Natural killer cell (primary cell): Measurements from ENCODE around the gene ITGB5. TPM values are rescaled to one million over a fixed set of nuclear protein-coding genes. Genes with fewer than 3 reads are reported as not detected.

ENCODE experiments used
- ATAC-seq, 3 donors: fragments of 150-1000 bp in 2 of 3; fragments of 200-7000 bp in 1 of 3; cut with Tn5 transposase; 1 replicate in 1 of 3; 2 replicates in 2 of 3; pipeline ENCODE4 v1.10.0; 2021; ENCODE audit warnings: mild to moderate bottlenecking in 2 of 3, moderate library complexity in 2 of 3
- DNase-seq, 2 donors: peaks; one replicate each; pipeline versions ENCODE4 v3.0.0 to v3.0.0-alpha.2; 2013 to 2021; ENCODE audit warnings: mixed read lengths in 1 of 2
- H3K27ac ChIP-seq: one replicate; pipeline ENCODE4 v1.5.1; 2013; ENCODE audit warnings: mild to moderate bottlenecking, low read length
- H3K27me3 ChIP-seq: one replicate; pipeline ENCODE4 v1.6.1; 2013; ENCODE audit warnings: low read length; ENCODE audit not compliant: control insufficient read depth, insufficient read depth
- H3K36me3 ChIP-seq: one replicate; pipeline ENCODE4 v1.6.1; 2013; ENCODE audit warnings: low read length; ENCODE audit not compliant: control insufficient read depth, insufficient read depth
- H3K4me1 ChIP-seq: one replicate; pipeline ENCODE4 v1.6.1; 2013; ENCODE audit warnings: low read length; ENCODE audit not compliant: control insufficient read depth, insufficient read depth
- H3K4me3 ChIP-seq: one replicate; pipeline ENCODE4 v1.5.1; 2013; ENCODE audit warnings: low read length
- H3K9me3 ChIP-seq: one replicate; pipeline ENCODE4 v1.6.1; 2013; ENCODE audit warnings: low read length; ENCODE audit not compliant: control insufficient read depth, insufficient read depth
- H3K27ac Mint-ChIP-seq, 2 donors: one replicate each; pipeline ENCODE4 v1.8.0; 2022; ENCODE audit warnings: mild to moderate bottlenecking in 2 of 2, mixed read lengths in 2 of 2, moderate library complexity in 1 of 2
- H3K27me3 Mint-ChIP-seq, 2 donors: one replicate each; pipeline ENCODE4 v1.8.0; 2022; ENCODE audit warnings: low read depth in 2 of 2, mixed read lengths in 2 of 2
- H3K36me3 Mint-ChIP-seq: one replicate; pipeline ENCODE4 v1.8.0; 2022; ENCODE audit warnings: mixed read lengths
- H3K4me1 Mint-ChIP-seq, 2 donors: one replicate each; pipeline ENCODE4 v1.8.0; 2022; ENCODE audit warnings: mixed read lengths in 2 of 2
- H3K4me3 Mint-ChIP-seq: one replicate; pipeline ENCODE4 v1.8.0; 2022; ENCODE audit warnings: mild to moderate bottlenecking, moderate library complexity, mixed read lengths
- H3K9me3 Mint-ChIP-seq, 2 donors: one replicate each; pipeline ENCODE4 v1.8.0; 2022; ENCODE audit warnings: mixed read lengths in 2 of 2
- WGBS: methylation state at CpG from one replicate; pipeline ENCODE4 v1.1.7; 2013; ENCODE audit warnings: missing lambda C conversion rate; ENCODE audit not compliant: insufficient coverage; 5-methylcytosine and 5-hydroxymethylcytosine counted together
- intact Hi-C: fragments of 100-400 bp; cut with micrococcal nuclease; formaldehyde crosslinking; loops from one replicate; pipeline ENCODE4 v1.14.2; 2022
- total RNA-seq, 4 donors: library from RNA; stranded (reverse); fragments of 120-200 nt in 1 of 4; gene quantifications; one replicate each; pipeline versions ENCODE4 v1.2.3 to v1.2.4, GENCODE V29; 2013 to 2022
- TF ChIP-seq, protein P1 (sequence below): fragments of 200-600 bp; IDR thresholded peaks from one replicate; pipeline ENCODE4 v1.8.0; 2022; ENCODE audit warnings: antibody characterized with exemption

The ITGB5 gene
- total RNA-seq, 3 donors from 2014 or later (not counting 1 experiment from before 2014, with no cell fraction given) = 1.0 to 8.4 (median 5.4) TPM

DNA sequence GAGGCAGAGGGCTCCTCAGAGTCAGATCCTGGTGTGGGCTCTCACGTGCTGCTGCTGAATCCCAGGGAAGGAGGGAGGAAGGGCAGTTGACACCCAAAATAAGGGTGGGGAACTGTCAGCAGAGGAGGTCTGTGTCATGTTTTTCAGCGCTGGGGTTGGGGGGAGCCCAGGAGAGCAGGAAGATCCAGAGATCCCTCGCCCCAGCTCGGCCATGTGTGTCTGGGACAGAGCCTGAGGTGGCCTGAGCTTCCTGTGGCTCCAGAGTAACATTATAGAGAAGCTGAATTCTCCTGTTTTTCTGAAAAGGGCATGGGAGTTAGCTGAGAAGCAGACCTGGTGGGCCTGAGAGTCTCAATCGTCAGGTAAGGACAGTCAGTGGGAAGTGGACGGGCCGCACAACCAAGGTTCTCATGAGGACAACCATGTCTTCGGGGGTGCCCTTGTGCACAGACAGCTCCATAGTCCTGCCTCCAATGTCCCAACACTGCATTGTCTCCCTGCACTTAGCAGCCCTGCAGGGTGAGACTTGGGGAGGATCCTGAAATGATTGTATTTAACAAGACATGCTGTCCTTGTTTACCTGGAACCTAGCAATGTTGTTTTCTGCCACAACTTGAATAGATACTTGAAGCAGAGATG, 138.5 kb downstream of the ITGB5 start:
- H3K27me3 Mint-ChIP-seq = no peaks in the 10 kb centered on the region
- TF ChIP-seq, protein P1, sequence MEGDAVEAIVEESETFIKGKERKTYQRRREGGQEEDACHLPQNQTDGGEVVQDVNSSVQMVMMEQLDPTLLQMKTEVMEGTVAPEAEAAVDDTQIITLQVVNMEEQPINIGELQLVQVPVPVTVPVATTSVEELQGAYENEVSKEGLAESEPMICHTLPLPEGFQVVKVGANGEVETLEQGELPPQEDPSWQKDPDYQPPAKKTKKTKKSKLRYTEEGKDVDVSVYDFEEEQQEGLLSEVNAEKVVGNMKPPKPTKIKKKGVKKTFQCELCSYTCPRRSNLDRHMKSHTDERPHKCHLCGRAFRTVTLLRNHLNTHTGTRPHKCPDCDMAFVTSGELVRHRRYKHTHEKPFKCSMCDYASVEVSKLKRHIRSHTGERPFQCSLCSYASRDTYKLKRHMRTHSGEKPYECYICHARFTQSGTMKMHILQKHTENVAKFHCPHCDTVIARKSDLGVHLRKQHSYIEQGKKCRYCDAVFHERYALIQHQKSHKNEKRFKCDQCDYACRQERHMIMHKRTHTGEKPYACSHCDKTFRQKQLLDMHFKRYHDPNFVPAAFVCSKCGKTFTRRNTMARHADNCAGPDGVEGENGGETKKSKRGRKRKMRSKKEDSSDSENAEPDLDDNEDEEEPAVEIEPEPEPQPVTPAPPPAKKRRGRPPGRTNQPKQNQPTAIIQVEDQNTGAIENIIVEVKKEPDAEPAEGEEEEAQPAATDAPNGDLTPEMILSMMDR = no peak
- H3K4me1 Mint-ChIP-seq = no peaks in the 10 kb centered on the region
- Histone ChIP-seq H3K4me3 (no peak overlapping the region), H3K27me3 (no peaks in the 10 kb centered on the region), H3K27ac (no peak overlapping the region), H3K9me3 (no peaks in the 10 kb centered on the region), H3K4me1 (no peaks in the 10 kb centered on the region), H3K36me3 (peaks cover 23% of the 10 kb centered on the region)
- H3K36me3 Mint-ChIP-seq = no peaks in the 10 kb centered on the region
- intact Hi-C loops = no loop called here
- 95% methylated on average over 8 of the region's 8 CpGs for WGBS
- H3K4me3 Mint-ChIP-seq = no peak overlapping the region
- ATAC-seq (no peak), DNase-seq (no peak)
- H3K27ac Mint-ChIP-seq = no peak overlapping the region
- no peaks in the 10 kb centered on the region for H3K9me3 Mint-ChIP-seq

DNA sequence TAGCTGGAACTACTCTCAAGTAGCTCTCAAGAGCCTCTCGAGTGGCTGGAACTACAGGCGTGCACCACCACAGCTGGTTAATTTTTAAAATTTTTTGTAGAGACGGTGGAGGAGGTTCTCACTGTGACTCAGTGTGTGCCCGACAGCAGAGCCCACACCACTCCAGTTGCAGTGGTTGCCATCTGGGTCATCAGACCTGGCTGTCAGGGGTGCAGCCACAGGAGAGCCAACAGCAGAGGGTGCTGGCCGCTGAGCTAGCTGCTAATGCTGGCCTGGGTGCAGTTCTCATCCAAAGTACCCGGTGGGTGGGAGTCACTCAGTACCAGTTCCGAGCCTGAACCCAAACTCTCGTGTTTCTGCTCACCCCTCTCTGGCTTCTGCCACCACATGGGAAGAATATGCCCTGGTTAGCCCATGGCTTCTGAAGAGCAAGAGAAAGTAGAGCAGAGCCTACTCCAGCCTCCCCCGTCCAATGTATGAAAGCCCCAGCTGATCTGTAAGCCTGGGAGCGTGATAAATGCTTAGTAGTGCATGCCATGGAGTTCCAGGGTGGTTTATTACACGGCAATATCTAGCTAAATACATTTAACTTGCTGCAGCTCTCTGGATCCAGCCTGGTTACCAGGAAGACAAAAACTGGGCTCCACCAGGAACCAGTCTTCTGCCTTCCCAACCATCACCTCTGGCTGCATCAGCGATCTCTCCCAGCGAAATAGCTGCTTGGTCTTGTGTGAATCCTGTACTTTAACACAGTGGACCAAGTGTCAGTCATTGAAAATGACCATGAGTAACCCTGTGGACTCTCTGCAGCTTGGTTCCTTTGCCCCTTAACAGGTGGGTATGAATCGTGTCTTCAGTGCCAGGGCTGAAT, 139.8 kb downstream of the ITGB5 start:
- no peaks in the 10 kb centered on the region for H3K27me3 Mint-ChIP-seq

GRCh38 chr3:124745756-124746155, 141.4 kb downstream of the ITGB5 start:
- Histone ChIP-seq H3K27ac (no peak overlapping the region), H3K9me3 (no peaks in the 10 kb centered on the region), H3K27me3 (no peaks in the 10 kb centered on the region), H3K4me1 (no peaks in the 10 kb centered on the region), H3K4me3 (no peak overlapping the region), H3K36me3 (peaks cover 42% of the 10 kb centered on the region)
- DNase-seq (no peak), ATAC-seq (no peak)
- Mint-ChIP-seq H3K4me1 (no peaks in the 10 kb centered on the region), H3K9me3 (no peaks in the 10 kb centered on the region), H3K4me3 (no peak overlapping the region), H3K27me3 (no peaks in the 10 kb centered on the region), H3K27ac (no peak overlapping the region), H3K36me3 (peaks cover 6% of the 10 kb centered on the region)
- TF ChIP-seq, protein P1 = no peak
- intact Hi-C loops = no loop called here
- WGBS = 98% methylated on average over 6 of the region's 6 CpGs

More for the DNA sequence above, 139.8 kb downstream of the ITGB5 start:
- no peak overlapping the region for H3K4me3 Mint-ChIP-seq
- 90% methylated on average over 14 of the region's 14 CpGs for WGBS
- ATAC-seq (no peak), DNase-seq (no peak)
- no peak overlapping the region for H3K27ac ChIP-seq
- no peak overlapping the region for H3K4me3 ChIP-seq
- H3K9me3 Mint-ChIP-seq = no peaks in the 10 kb centered on the region
- TF ChIP-seq, protein P1 = no peak
- no peak overlapping the region for H3K27ac Mint-ChIP-seq
- H3K36me3 ChIP-seq = peaks cover 28% of the 10 kb centered on the region
- no peaks in the 10 kb centered on the region for H3K36me3 Mint-ChIP-seq
- no peaks in the 10 kb centered on the region for H3K4me1 Mint-ChIP-seq
- no peaks in the 10 kb centered on the region for H3K4me1 ChIP-seq
- H3K27me3 ChIP-seq = no peaks in the 10 kb centered on the region
- intact Hi-C loops = no loop called here
- H3K9me3 ChIP-seq = no peaks in the 10 kb centered on the region
